HL-60 (cell line): ENCODE data around the gene BCAS3.

ENCODE experiments used
- CTCF ChIP-seq: IDR thresholded peaks from one replicate; pipeline ENCODE4 v1.5.1; 2011; ENCODE audit warnings: low read length, control low read depth, inconsistent platforms; ENCODE audit not compliant: insufficient read depth
- POLR2AphosphoS5 ChIP-seq: IDR thresholded peaks from 2 replicates; pipeline ENCODE4 v1.6.1; 2012; ENCODE audit warnings: low read depth

- TF ChIP-seq CTCF (no peak), POLR2AphosphoS5 (no peak)
These were observed 501.7 kb downstream of the BCAS3 start for GRCh38 chr17:61179380-61179806.
